MM.1S (cell line): ENCODE results near the gene LRRC42.

Experiments used
- CTCF ChIP-seq: fragments of 300-600 bp; sonication (generic); IDR thresholded peaks from 2 replicates; pipeline ENCODE4 v1.5.1; 2016; ENCODE audit warnings: antibody characterized with exemption, low read length, mixed read lengths
- EZH2 ChIP-seq: fragments of 300-600 bp; sonication (generic); optimal IDR thresholded peaks from 2 replicates; pipeline ENCODE3; 2017; ENCODE audit warnings: low read depth, mild to moderate bottlenecking, antibody characterized with exemption, low read length, mixed read lengths

DNA sequence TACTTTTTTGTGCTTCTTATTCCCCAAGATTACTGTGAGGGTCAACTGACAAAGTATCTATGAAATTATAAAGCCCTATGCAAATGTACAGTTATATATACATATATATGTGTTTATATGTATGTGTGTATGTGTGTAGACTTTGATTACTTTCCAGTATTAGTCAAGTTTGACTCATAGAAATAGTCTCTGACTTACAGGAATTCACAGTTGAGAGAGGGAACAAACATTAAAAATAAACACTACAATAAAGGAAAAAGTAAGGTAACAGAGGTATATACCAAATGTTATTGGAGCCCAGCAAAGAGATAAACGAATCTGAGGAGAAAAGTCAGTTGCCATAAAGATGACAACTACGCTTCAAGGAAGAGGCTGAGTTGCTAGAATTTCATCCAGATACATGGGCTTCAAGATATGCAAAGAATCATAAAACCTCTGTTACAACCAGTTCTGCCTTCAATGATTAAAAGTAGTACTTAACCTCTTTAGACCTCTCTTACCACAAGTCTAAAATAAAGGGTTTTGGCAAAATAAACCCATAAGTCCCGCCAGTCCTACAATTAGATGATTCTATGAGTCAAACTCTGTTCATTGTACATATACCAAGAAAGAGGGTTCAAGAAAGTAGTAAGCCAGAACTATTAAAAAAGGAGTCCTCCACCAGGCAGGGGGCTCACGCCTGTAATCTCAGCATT, 7.9 kb upstream of the LRRC42 start:
- TF ChIP-seq CTCF: no peak
- TF ChIP-seq EZH2: no peak
